SK-N-SH (cell line): ENCODE measurements around the gene GLCCI1.

Source experiments
- ELF1 ChIP-seq: IDR thresholded peaks from 2 replicates; pipeline ENCODE4 v1.4.0; 2012
- EP300 ChIP-seq, 2 experiments: IDR thresholded peaks; 2 replicates each; pipeline versions ENCODE4 v1.4.0 to v1.6.1; 2012; ENCODE audit warnings: borderline replicate concordance in 1 of 2, low read depth in 1 of 2, low read length in 1 of 2
- NRF1 ChIP-seq: IDR thresholded peaks from 2 replicates; pipeline ENCODE4 v1.6.1; 2012; ENCODE audit warnings: low read depth, mild to moderate bottlenecking, low read length
- RXRA ChIP-seq: IDR thresholded peaks from 2 replicates; pipeline ENCODE4 v1.4.0; 2012; ENCODE audit warnings: low read depth, mild to moderate bottlenecking, borderline replicate concordance
- SIN3A ChIP-seq: IDR thresholded peaks from 2 replicates; pipeline ENCODE4 v1.6.1; 2012; ENCODE audit warnings: low read depth, mild to moderate bottlenecking, low read length, moderate library complexity, borderline replicate concordance
- TAF1 ChIP-seq: IDR thresholded peaks from 2 replicates; pipeline ENCODE4 v1.6.1; 2012; ENCODE audit warnings: low read depth, mild to moderate bottlenecking, low read length, moderate library complexity, borderline replicate concordance
- TF ChIP-seq, protein P1 (sequence below): fragments of 200-600 bp; sonication (generic); IDR thresholded peaks from 2 replicates; pipeline ENCODE4 v1.6.1; 2017; ENCODE audit warnings: antibody characterized with exemption, mild to moderate bottlenecking, moderate library complexity
- TF ChIP-seq, protein P2 (sequence below): IDR thresholded peaks from 2 replicates; pipeline ENCODE4 v1.4.0; 2012; ENCODE audit warnings: low read depth, borderline replicate concordance
- TF ChIP-seq, protein P3 (sequence below): fragments of 150-350 bp; IDR thresholded peaks from 2 replicates; pipeline ENCODE4 v1.6.1; 2016; ENCODE audit warnings: mild to moderate bottlenecking, low read depth, low read length
- TF ChIP-seq, protein P4 (sequence below): IDR thresholded peaks from 2 replicates; pipeline ENCODE4 v1.4.0; 2012; ENCODE audit warnings: low read depth

DNA sequence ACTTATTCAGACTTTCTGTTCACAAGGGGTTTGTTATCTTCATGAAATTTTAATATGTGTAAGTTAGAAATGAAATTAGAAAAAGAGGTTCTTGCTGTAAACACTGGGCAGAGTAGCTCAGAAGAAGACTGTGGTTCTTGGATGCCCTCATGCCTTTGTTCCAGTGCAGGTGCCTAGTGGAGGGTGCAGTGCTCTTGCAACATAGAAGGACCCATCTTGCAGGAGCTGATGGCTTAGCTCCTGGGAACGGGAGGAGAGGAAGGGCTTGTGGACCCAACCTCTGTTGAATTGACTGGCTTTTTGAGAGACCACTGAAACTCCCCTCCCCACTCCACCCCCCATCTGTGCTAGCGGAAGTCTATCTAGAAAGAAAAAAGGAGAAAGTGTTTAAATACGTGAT lies 116.8 kb downstream of the GLCCI1 start:
- TF ChIP-seq, protein P1, sequence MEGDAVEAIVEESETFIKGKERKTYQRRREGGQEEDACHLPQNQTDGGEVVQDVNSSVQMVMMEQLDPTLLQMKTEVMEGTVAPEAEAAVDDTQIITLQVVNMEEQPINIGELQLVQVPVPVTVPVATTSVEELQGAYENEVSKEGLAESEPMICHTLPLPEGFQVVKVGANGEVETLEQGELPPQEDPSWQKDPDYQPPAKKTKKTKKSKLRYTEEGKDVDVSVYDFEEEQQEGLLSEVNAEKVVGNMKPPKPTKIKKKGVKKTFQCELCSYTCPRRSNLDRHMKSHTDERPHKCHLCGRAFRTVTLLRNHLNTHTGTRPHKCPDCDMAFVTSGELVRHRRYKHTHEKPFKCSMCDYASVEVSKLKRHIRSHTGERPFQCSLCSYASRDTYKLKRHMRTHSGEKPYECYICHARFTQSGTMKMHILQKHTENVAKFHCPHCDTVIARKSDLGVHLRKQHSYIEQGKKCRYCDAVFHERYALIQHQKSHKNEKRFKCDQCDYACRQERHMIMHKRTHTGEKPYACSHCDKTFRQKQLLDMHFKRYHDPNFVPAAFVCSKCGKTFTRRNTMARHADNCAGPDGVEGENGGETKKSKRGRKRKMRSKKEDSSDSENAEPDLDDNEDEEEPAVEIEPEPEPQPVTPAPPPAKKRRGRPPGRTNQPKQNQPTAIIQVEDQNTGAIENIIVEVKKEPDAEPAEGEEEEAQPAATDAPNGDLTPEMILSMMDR, result no peak
- TF ChIP-seq, protein P2, sequence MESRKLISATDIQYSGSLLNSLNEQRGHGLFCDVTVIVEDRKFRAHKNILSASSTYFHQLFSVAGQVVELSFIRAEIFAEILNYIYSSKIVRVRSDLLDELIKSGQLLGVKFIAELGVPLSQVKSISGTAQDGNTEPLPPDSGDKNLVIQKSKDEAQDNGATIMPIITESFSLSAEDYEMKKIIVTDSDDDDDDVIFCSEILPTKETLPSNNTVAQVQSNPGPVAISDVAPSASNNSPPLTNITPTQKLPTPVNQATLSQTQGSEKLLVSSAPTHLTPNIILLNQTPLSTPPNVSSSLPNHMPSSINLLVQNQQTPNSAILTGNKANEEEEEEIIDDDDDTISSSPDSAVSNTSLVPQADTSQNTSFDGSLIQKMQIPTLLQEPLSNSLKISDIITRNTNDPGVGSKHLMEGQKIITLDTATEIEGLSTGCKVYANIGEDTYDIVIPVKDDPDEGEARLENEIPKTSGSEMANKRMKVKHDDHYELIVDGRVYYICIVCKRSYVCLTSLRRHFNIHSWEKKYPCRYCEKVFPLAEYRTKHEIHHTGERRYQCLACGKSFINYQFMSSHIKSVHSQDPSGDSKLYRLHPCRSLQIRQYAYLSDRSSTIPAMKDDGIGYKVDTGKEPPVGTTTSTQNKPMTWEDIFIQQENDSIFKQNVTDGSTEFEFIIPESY, result no peak
- TF ChIP-seq TAF1 (no peak), SIN3A (no peak), ELF1 (no peak), RXRA (no peak), NRF1 (no peak), EP300 (IDR thresholded peaks at IDR 0.05; ENCODE audit: borderline replicate concordance in 1 of 2, low read depth in 1 of 2, low read length in 1 of 2) (no peak)
- TF ChIP-seq, protein P3, sequence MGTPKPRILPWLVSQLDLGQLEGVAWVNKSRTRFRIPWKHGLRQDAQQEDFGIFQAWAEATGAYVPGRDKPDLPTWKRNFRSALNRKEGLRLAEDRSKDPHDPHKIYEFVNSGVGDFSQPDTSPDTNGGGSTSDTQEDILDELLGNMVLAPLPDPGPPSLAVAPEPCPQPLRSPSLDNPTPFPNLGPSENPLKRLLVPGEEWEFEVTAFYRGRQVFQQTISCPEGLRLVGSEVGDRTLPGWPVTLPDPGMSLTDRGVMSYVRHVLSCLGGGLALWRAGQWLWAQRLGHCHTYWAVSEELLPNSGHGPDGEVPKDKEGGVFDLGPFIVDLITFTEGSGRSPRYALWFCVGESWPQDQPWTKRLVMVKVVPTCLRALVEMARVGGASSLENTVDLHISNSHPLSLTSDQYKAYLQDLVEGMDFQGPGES, result no peak
- TF ChIP-seq, protein P4, sequence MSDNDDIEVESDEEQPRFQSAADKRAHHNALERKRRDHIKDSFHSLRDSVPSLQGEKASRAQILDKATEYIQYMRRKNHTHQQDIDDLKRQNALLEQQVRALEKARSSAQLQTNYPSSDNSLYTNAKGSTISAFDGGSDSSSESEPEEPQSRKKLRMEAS, result no peak
